K562 (cell line): ENCODE results near the gene POR. TPM values are rescaled to one million over a fixed set of nuclear protein-coding genes. Genes with fewer than 3 reads are reported as not detected.

Experiments
- ATF7 ChIP-seq: fragments of 450-650 bp; IDR thresholded peaks from 2 replicates; pipeline ENCODE4 v1.7.1; 2014; ENCODE audit warnings: mild to moderate bottlenecking, moderate library complexity
- C11orf30 ChIP-seq: fragments of 450-650 bp; IDR thresholded peaks from 2 replicates; pipeline ENCODE4 v1.6.1; 2016; ENCODE audit warnings: low read depth, mild to moderate bottlenecking
- CAMTA2 ChIP-seq: fragments of 250-450 bp; sonication (Bioruptor Pico); conservative IDR thresholded peaks from 2 replicates; pipeline ENCODE4 v1.5.1; 2022
- CCAR2 ChIP-seq: fragments of 200-400 bp; formaldehyde crosslinking; IDR thresholded peaks from 2 replicates; pipeline ENCODE4 v1.6.1; 2017; ENCODE audit warnings: mild to moderate bottlenecking, low read depth, low read length
- ELF1 ChIP-seq: fragments of 200-800 bp; sonication (Bioruptor generic); IDR thresholded peaks from 2 replicates; pipeline ENCODE4 v1.6.1; 2016; ENCODE audit warnings: missing genetic modification characterization, missing compliant biosample characterization
- ETS2 ChIP-seq: IDR thresholded peaks from 2 replicates; pipeline ENCODE4 v1.6.1; 2016; ENCODE audit warnings: borderline replicate concordance, missing genetic modification characterization, mild to moderate bottlenecking, moderate library complexity, missing compliant biosample characterization; ENCODE audit not compliant: poor library complexity, severe bottlenecking
- EZH2 ChIP-seq: IDR thresholded peaks from 2 replicates; pipeline ENCODE4 v1.6.1; 2012; ENCODE audit warnings: low read depth, mild to moderate bottlenecking, inconsistent platforms, low read length, borderline replicate concordance
- FOXK2 ChIP-seq, 2 experiments: fragments of 450-650 bp; IDR thresholded peaks in 1 of 2; conservative IDR thresholded peaks in 1 of 2; 2 replicates each; pipeline ENCODE4 v1.6.1; 2016; ENCODE audit warnings: low read depth in 2 of 2, mild to moderate bottlenecking in 1 of 2
- HBP1 ChIP-seq: fragments of 450-650 bp; formaldehyde crosslinking; IDR thresholded peaks from 2 replicates; pipeline ENCODE4 v1.4.0; 2022; ENCODE audit warnings: missing genetic modification characterization
- HMBOX1 ChIP-seq: sonication (generic); IDR thresholded peaks from 2 replicates; pipeline ENCODE4 v1.6.1; 2016
- IRF9 ChIP-seq: fragments of 450-650 bp; IDR thresholded peaks from 2 replicates; pipeline ENCODE4 v1.6.1; 2016; ENCODE audit warnings: missing biosample characterization, missing genetic modification characterization
- MAFF ChIP-seq: IDR thresholded peaks from 2 replicates; pipeline ENCODE4 v1.6.1; 2012; ENCODE audit warnings: low read length, improper control_type of control experiment
- NFE2L1 ChIP-seq: fragments of 450-650 bp; IDR thresholded peaks from 2 replicates; pipeline ENCODE4 v1.6.1; 2016; ENCODE audit warnings: missing genetic modification characterization, low read depth, mild to moderate bottlenecking, missing compliant biosample characterization, moderate library complexity, borderline replicate concordance
- PCBP2 ChIP-seq: fragments of 200-400 bp; formaldehyde crosslinking; IDR thresholded peaks from 2 replicates; pipeline ENCODE4 v1.6.1; 2018; ENCODE audit warnings: low read length, low read depth, mild to moderate bottlenecking, moderate library complexity; ENCODE audit not compliant: poor library complexity, severe bottlenecking
- PHF20 ChIP-seq: fragments of 450-650 bp; IDR thresholded peaks from 2 replicates; pipeline ENCODE4 v1.6.1; 2018; ENCODE audit not compliant: partially characterized antibody
- STAG1 ChIP-seq: sonication (generic); formaldehyde crosslinking; IDR thresholded peaks from 2 replicates; pipeline ENCODE4 v1.5.0; 2020; ENCODE audit warnings: missing genetic modification reagents, borderline replicate concordance
- TAF9B ChIP-seq: fragments of 450-650 bp; IDR thresholded peaks from 2 replicates; pipeline ENCODE4 v1.6.1; 2018; ENCODE audit warnings: mild to moderate bottlenecking; ENCODE audit not compliant: partially characterized antibody
- TCF3 ChIP-seq: sonication (generic); formaldehyde crosslinking; IDR thresholded peaks from 2 replicates; pipeline ENCODE4 v1.4.0; 2020; ENCODE audit warnings: mild to moderate bottlenecking, missing genetic modification reagents
- ZBTB34 ChIP-seq: fragments of 250-450 bp; sonication (Bioruptor Pico); IDR thresholded peaks from 2 replicates; pipeline ENCODE4 v1.8.0; 2021; ENCODE audit warnings: mild to moderate bottlenecking, moderate library complexity
- ZNF134 ChIP-seq: fragments of 250-450 bp; sonication (Bioruptor Pico); conservative IDR thresholded peaks from 2 replicates; pipeline ENCODE4 v1.4.0; 2020
- ZNF175 ChIP-seq: fragments of 200-800 bp; sonication (Bioruptor generic); IDR thresholded peaks from 2 replicates; pipeline ENCODE4 v1.6.1; 2016; ENCODE audit warnings: low read depth, mild to moderate bottlenecking, missing genetic modification characterization, missing compliant biosample characterization
- ZNF354B ChIP-seq: fragments of 250-450 bp; sonication (Bioruptor Pico); IDR thresholded peaks from 2 replicates; pipeline ENCODE4 v1.4.0; 2020
- ZNF436 ChIP-seq: fragments of 250-450, 450-650 bp; sonication (Bioruptor Pico); formaldehyde crosslinking; IDR thresholded peaks from 2 replicates; pipeline ENCODE4 v1.7.0; 2020; ENCODE audit warnings: mild to moderate bottlenecking
- ZNF717 ChIP-seq: fragments of 250-450 bp; sonication (Bioruptor Pico); IDR thresholded peaks from 2 replicates; pipeline ENCODE4 v1.5.0; 2021
- ZNF764 ChIP-seq: fragments of 250-450 bp; sonication (Bioruptor Pico); IDR thresholded peaks from 2 replicates; pipeline ENCODE4 v1.4.0; 2020; ENCODE audit warnings: low read depth, mild to moderate bottlenecking, moderate library complexity
- polyA plus RNA-seq, 8 experiments: library from polyadenylated mRNA; depleted of rRNA in 4 of 8; stranded (reverse) in 5 of 8; unstranded in 3 of 8; fragments of >200 nt; fragmentation: Nextera tagmentation in 2 of 8; fragmentation: Illumina TruSeq in 1 of 8; extraction: Ambion mirVana in 2 of 8; extraction: Trizol in 1 of 8; gene quantifications; 2 replicates each; pipeline versions ENCODE4 v1.2.1 to v1.2.3, GENCODE V29; 2011 to 2014; ENCODE audit warnings: inconsistent platforms in 1 of 8, missing spikeins in 1 of 8
- total RNA-seq, 7 experiments: library from RNA; depleted of rRNA in 6 of 7; stranded (reverse); fragments of >200 nt in 6 of 7; fragmentation: Illumina TruSeq in 2 of 7; extraction: Trizol in 2 of 7; gene quantifications; 2 replicates each; pipeline versions ENCODE4 v1.2.1 to v1.2.3, GENCODE V29; 2011 to 2021; ENCODE audit warnings: low replicate concordance in 1 of 7

The POR gene
- total and polyA plus RNA-seq, 9 of the 15 experiments (the other 6 are each of a cell fraction or from before 2014, with no cell fraction given), result 4.7 to 142 (median 40.8) TPM

- TF ChIP-seq TCF3 (CRISPR knock-in tag) (peak; percentile 32; the same call in 1 of the 2 replicates), ZBTB34 (CRISPR knock-in tag) (no peak), CAMTA2 (CRISPR knock-in tag) (no peak), ZNF436 (CRISPR knock-in tag) (no peak), NFE2L1 (tag) (no peak), HMBOX1 (no peak), ZNF175 (CRISPR knock-in tag) (peak; percentile 65; the same call in 1 of the 2 replicates), HBP1 (CRISPR knock-in tag) (no peak), IRF9 (tag) (peak; percentile 6; the same call in 1 of the 2 replicates), ETS2 (tag) (no peak), EZH2 (no peak), PCBP2 (no peak), CCAR2 (no peak), ZNF717 (CRISPR knock-in tag) (no peak), TAF9B (no peak), PHF20 (no peak), FOXK2 (conservative IDR thresholded peaks at IDR 0.05 in 1 of 2, IDR thresholded peaks at IDR 0.05 in 1 of 2; ENCODE audit: low read depth in 2 of 2) (peak; percentile 29 to 62; a peak in 3 of 4 replicates), ELF1 (no peak), C11orf30 (peak; percentile 46; the same call in 1 of the 2 replicates), ZNF354B (CRISPR knock-in tag) (no peak), ATF7 (0 out of 2 replicates have a peak, but pooled peaks have one; percentile 34), MAFF (no peak), ZNF134 (CRISPR knock-in tag) (no peak), ZNF764 (CRISPR knock-in tag) (no peak), STAG1 (no peak)
Measured at GRCh38 chr7:75945297-75946168, 30.6 kb downstream of the POR start (continued).
